Testis (tissue), 3 donors: ENCODE data around the gene BMP10. TPM values are rescaled to one million over a fixed set of nuclear protein-coding genes. Genes with fewer than 3 reads are reported as not detected.

ENCODE experiments used
- DNase-seq: peaks from one replicate; pipeline ENCODE4 v3.0.0-alpha.2; 2019
- H3K27ac ChIP-seq, 2 donors: fragments of 200-600 bp; sonication (generic); one replicate each; pipeline ENCODE4 v1.5.1; 2019
- H3K27me3 ChIP-seq: fragments of 200-600 bp; sonication (generic); one replicate; pipeline ENCODE4 v1.5.1; 2019
- H3K36me3 ChIP-seq: fragments of 200-600 bp; sonication (generic); one replicate; pipeline ENCODE4 v1.5.1; 2017; ENCODE audit warnings: low read depth; ENCODE audit errors: missing control alignments
- H3K4me1 ChIP-seq: fragments of 200-600 bp; sonication (generic); one replicate; pipeline ENCODE4 v1.5.1; 2019
- H3K4me3 ChIP-seq, 2 donors: fragments of 200-600 bp; sonication (generic); one replicate each; pipeline ENCODE4 v1.5.1; 2017 to 2019
- H3K9me3 ChIP-seq: fragments of 200-600 bp; sonication (generic); one replicate; pipeline ENCODE4 v1.5.1; 2017
- POLR2A ChIP-seq: fragments of 450-650 bp; IDR thresholded peaks from one replicate; pipeline ENCODE4 v1.6.1; 2017; ENCODE audit warnings: antibody characterized with exemption, mild to moderate bottlenecking, moderate library complexity
- WGBS, 2 donors: methylation state at CpG; one replicate each; pipeline ENCODE4 v1.1.5; 2018; 5-methylcytosine and 5-hydroxymethylcytosine counted together
- intact Hi-C: fragments of 100-400 bp; cut with DNase I; formaldehyde crosslinking; loops from one replicate; pipeline ENCODE4 v1.15.1; 2023; ENCODE audit warnings: low total_unique reads
- polyA plus RNA-seq: library from polyadenylated mRNA; stranded (reverse); fragments of 350-450 nt; fragmentation: Illumina TruSeq; extraction: RNeasy Lipid Tissue Mini Kit (QIAGEN cat#74804); gene quantifications from one replicate; pipeline ENCODE4 v1.2.3, GENCODE V29; 2014; ENCODE audit warnings: low read depth, low replicate concordance; ENCODE audit not compliant: insufficient read depth
- total RNA-seq, 2 donors: library from RNA; depleted of rRNA; stranded (reverse); fragments of >200 nt; gene quantifications; one replicate each; pipeline ENCODE4 v1.2.3, GENCODE V29; 2016
- TF ChIP-seq, protein P1 (sequence below), 3 experiments: fragments of 450-650 bp in 2 of 3; fragments of 200-600 bp in 1 of 3; sonication (generic) in 1 of 3; IDR thresholded peaks; one replicate each; pipeline ENCODE4 v1.5.1; 2016 to 2019; ENCODE audit warnings: antibody characterized with exemption in 3 of 3, mild to moderate bottlenecking in 2 of 3, moderate library complexity in 1 of 3

Gene BMP10
- total and polyA plus RNA-seq, 3 donors from 2014 or later: 0.26 TPM; not detected in 2

DNA sequence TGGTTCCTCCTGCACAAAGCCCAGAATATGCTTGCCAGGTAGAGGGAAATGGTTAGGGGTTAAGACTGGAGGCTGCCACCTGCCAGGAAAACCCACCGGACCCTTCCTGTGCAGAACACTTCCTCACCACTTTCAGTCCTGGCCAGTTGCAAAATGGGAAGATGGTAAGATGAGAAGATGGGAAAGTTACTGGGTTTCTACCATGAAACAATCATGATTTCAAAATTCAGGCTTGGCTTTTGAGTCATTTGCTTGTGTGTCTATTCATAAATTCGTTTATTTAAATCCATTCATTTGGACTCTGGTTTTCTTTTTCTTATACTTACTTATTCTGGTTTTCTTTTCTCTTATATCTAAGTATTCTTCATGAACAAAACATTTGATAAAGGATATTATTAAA, 7.2 kb downstream of the BMP10 start:
- no peak overlapping the region for H3K4me3 ChIP-seq
- DNase-seq: no peak
- H3K4me1 ChIP-seq: peaks cover 7% of the 10 kb centered on the region
- no peak overlapping the region for H3K27ac ChIP-seq
- H3K27me3 ChIP-seq: no peaks in the 10 kb centered on the region
- no peaks in the 10 kb centered on the region for H3K36me3 ChIP-seq
- TF ChIP-seq, protein P1, sequence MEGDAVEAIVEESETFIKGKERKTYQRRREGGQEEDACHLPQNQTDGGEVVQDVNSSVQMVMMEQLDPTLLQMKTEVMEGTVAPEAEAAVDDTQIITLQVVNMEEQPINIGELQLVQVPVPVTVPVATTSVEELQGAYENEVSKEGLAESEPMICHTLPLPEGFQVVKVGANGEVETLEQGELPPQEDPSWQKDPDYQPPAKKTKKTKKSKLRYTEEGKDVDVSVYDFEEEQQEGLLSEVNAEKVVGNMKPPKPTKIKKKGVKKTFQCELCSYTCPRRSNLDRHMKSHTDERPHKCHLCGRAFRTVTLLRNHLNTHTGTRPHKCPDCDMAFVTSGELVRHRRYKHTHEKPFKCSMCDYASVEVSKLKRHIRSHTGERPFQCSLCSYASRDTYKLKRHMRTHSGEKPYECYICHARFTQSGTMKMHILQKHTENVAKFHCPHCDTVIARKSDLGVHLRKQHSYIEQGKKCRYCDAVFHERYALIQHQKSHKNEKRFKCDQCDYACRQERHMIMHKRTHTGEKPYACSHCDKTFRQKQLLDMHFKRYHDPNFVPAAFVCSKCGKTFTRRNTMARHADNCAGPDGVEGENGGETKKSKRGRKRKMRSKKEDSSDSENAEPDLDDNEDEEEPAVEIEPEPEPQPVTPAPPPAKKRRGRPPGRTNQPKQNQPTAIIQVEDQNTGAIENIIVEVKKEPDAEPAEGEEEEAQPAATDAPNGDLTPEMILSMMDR (IDR thresholded peaks at IDR 0.05): no peak
- TF ChIP-seq POLR2A: no peak
- H3K9me3 ChIP-seq: no peaks in the 10 kb centered on the region
- 93 to 94% methylated on average over 2 of the region's 2 CpGs for WGBS, 2 donors
- intact Hi-C loops: no loop called here

DNA sequence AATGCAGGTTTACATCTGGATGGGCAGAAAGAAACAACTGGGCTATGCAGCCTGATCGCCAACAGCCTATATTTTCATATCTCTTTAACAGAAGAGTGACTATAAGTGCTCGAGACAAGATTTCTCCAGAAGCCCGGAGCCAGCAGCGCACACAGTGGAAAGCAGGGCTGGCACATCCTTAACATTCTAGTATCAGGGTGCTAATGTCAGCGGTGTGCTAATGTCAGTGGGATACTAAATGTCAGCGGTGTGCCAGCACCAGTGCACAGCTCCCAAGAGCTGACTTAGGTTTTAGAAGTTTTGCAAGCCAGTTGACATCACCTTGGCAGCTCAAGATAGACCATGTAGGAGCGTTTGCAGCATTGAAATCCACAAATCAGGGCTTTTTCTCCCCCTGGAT, 8.3 kb downstream of the BMP10 start:
- Histone ChIP-seq H3K36me3 (no peaks in the 10 kb centered on the region), H3K27ac (no peak overlapping the region), H3K9me3 (no peaks in the 10 kb centered on the region), H3K4me1 (peaks cover 7% of the 10 kb centered on the region), H3K4me3 (no peak overlapping the region), H3K27me3 (no peaks in the 10 kb centered on the region)
- 29 to 35% methylated on average over 5 to 7 of the region's 7 CpGs for WGBS, 2 donors
- intact Hi-C loops: no loop called here
- TF ChIP-seq, protein P1 (IDR thresholded peaks at IDR 0.05): no peak
- TF ChIP-seq POLR2A: no peak
- no peak for DNase-seq

DNA sequence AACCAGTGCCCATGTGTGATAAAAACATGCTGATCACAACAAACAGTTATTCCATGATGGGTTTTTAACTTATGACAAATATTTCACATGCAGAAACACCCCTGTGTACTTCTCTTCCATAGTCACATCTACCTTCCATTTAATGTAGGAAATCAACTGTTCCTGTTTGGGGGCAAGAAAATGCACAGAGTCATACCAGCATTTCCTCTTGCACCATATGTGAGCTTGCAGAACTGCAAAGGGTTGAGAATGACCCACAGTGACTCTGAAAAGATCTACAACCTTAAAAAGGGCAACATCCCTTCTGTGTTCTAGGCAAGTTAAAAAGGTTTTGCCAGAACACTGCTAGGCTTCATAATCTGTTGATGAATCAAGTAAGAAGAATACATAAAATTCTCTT, 9.9 kb downstream of the BMP10 start:
- H3K27me3 ChIP-seq: no peaks in the 10 kb centered on the region
- no peaks in the 10 kb centered on the region for H3K36me3 ChIP-seq
- TF ChIP-seq, protein P1 (IDR thresholded peaks at IDR 0.05): no peak
- no peak for TF ChIP-seq POLR2A
- no peak for DNase-seq
- H3K4me1 ChIP-seq: peaks cover 7% of the 10 kb centered on the region
- intact Hi-C loops: no loop called here
- H3K4me3 ChIP-seq: no peak overlapping the region
- H3K27ac ChIP-seq: no peak overlapping the region
- no peaks in the 10 kb centered on the region for H3K9me3 ChIP-seq

DNA sequence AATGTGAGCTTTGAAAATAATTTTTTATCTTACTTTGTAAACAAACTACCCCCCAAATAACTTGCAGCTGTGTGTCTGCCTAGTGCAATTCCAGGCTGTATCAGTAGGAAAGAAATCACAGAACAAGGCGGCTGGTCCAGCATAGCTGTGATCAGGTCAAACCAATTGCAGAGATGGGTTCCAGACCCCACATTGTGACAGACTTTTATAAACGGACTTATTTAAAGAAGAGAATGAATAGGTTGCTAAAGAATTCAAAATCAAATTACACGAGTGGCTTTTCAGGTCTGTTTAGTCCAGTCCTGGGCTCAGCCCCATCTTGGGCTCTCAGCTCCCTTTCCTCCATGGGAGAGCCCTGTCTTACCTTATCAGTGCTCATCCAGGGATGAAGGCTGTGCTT, 11.1 kb downstream of the BMP10 start:
- intact Hi-C loops: no loop called here
- no peaks in the 10 kb centered on the region for H3K27me3 ChIP-seq
- DNase-seq: no peak
- no peaks in the 10 kb centered on the region for H3K36me3 ChIP-seq
- H3K27ac ChIP-seq: no peak overlapping the region
- H3K4me1 ChIP-seq: peaks cover 7% of the 10 kb centered on the region
- H3K9me3 ChIP-seq: no peaks in the 10 kb centered on the region
- TF ChIP-seq, protein P1 (IDR thresholded peaks at IDR 0.05): no peak
- TF ChIP-seq POLR2A: no peak
- WGBS, 2 donors: 85 to 93% methylated on average over 3 of the region's 3 CpGs
- H3K4me3 ChIP-seq: no peak overlapping the region

DNA sequence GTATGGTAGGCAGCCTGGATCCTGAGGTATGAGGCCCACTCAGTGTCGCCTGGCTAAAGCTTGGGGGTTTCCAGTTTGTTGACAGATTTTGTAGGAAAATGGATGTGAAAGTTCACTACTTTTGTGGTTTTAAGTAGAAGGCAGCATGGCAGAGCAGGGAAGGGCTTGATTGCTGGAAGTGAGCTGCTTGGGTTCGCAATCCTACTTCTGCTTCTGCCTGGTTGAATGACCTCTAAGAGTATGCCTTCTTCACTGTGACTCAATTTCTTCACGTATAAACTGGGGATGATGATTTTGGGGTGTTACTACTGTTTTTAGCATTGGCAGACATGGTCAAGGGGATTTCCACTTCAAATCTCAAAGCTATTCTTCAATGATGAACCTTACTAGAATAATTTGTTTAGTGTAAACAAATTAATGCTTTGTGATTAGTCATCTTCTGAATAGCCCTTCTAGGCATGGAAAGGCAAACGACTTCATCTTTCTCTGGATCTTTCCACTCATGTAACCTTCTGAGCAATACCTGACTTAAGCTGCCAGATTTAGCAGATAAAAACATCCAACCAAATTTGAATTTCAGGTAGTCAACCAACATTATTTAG, 13.2 kb downstream of the BMP10 start:
- Histone ChIP-seq H3K27me3 (no peaks in the 10 kb centered on the region), H3K9me3 (no peaks in the 10 kb centered on the region), H3K4me3 (no peak overlapping the region), H3K4me1 (peaks cover 4% of the 10 kb centered on the region), H3K27ac (no peak overlapping the region), H3K36me3 (no peaks in the 10 kb centered on the region)
- DNase-seq: no peak
- 85 to 87% methylated on average over 4 of the region's 4 CpGs for WGBS, 2 donors
- TF ChIP-seq POLR2A: no peak
- TF ChIP-seq, protein P1 (IDR thresholded peaks at IDR 0.05): no peak
- intact Hi-C loops: no loop called here
